SHP77 treated with DMSO at 0.1 percent for 48 hours (cell line): ENCODE results near the gene BAD.
A peak's percentile ranks its signal among the peaks of the same experiment; 100 is the strongest.

ENCODE experiments used
- DNase-seq: peaks from one replicate; lab custom pipeline; 2025; lab: John Stamatoyannopoulos, UW

The BAD gene

GRCh38 chr11:64244107-64244506 lies 40.4 kb downstream of the BAD start:
- DNase-seq: no peak

GRCh38 chr11:64243236-64243854 lies 41.1 kb downstream of the BAD start:
- DNase-seq: no peak

- no peak for DNase-seq
Measured at GRCh38 chr11:64241491-64242374, 42.7 kb downstream of the BAD start.

DNA sequence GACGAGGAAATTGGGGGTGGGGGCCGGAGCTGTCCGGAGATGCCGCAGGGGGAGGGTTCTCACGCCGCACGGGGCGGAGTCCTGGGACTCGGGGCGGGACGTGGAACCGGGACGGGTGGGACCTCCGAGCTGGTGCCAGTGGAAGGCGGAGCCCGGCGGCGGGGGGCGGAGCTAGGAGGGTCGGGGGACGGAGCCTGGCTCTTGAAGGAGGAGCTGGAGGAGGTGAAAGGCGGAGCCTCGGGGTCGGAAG lies 43.3 kb downstream of the BAD start:
- peak; percentile 85 for DNase-seq

DNA sequence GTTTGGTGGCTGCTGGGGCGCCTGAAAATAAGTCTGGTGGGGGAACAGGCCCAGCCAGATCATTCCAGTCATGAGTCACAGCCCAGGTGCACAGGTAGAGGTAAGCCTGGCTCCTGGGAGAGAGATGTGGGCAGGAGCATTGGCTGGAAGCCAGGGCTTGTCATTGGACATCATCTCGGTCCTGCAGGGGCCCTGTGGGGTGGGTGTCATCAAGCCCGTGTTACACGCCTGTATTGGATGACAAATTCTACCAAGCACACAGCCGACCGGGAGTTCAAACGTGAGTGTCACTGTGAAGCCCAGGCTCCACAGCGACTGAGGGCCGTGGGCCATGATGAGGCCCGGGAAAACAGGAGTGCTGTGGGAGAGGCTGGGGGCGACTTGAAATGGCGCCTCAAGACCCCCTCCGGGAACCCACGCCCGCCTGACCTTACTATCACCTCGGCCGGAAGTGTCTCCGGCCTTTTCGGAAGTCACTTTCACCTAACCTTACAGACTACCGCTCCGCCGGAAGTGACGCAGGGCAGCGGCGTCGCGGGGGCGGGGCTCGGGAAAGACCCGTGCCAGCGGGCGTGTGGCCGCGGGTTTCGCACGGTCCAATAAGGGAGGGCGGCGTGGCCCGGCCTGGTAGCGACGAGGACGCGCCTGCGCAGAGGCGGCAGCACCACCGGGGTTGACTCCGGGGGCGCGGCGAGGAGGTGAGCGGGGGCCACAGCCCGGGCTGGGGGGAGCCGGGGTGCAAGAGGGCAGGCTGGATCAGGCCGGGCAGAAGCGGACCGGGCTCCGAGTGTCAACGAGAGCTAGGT lies 43.8 kb downstream of the BAD start, which contains the start of gene FKBP2:
FKBP2 (plus strand) TSS at position 661 of the 806 bp plus-strand sequence. CDS start 1,293 bp downstream, outside the sequence.
- DNase-seq: peak; percentile 84

- no peak for DNase-seq
Measured at GRCh38 chr11:64239662-64240434, 44.6 kb downstream of the BAD start.

GRCh38 chr11:64238999-64239398 lies 45.5 kb downstream of the BAD start:
- DNase-seq: no peak

- DNase-seq: no peak
Measured at GRCh38 chr11:64238076-64238475, 46.4 kb downstream of the BAD start.

DNA sequence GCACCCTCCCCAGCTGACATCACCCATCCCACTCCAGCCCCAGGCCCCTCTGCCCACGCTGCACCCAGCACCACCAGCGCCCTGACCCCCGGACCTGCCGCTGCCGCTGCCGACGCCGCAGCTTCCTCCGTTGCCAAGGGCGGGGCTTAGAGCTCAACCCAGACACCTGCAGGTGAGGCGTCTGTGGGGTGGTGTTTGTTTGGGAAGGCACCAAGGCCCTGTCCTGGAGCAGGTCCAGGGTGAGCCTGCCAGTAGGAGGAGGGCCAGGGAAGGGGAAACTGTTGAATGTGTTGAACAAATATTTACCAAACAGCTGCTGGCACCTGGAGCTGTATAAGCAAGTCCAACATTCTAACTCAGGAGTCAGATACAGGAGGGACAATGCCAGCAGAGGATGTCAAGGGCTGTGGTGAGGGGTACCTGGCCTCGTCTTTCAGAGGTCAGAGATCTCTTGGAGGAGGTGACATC lies 46.9 kb downstream of the BAD start:
- peak; percentile 89 for DNase-seq

DNA sequence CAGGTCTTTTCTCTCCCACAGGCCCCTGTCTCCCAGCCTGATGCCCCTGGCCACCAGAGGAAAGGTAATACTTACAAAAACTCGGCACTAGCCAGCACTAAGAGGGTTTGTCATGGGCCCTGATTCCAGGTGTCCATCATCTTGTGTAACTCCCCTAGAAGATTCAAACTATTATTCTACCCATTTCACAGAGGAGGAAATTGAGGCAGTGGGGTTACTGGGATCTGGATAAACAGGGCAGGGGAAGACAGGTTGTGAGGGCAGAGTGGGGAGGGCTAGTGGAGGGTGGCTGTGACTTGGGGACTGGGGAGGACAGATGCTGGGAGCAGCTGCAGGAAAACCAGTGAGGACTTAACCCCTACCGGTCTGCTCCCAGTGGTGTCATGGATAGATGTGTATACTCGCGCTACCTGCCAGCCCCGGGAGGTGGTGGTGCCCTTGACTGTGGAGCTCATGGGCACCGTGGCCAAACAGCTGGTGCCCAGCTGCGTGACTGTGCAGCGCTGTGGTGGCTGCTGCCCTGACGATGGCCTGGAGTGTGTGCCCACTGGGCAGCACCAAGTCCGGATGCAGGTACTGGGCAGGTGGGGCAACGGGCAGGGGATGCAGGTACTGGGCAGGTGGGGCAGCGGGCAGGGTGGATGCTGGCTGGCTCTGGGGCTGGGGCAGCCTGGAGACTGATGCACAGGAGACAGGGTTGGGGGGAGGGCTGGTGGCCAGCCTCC lies 48.9 kb downstream of the BAD start:
- no peak for DNase-seq

DNA sequence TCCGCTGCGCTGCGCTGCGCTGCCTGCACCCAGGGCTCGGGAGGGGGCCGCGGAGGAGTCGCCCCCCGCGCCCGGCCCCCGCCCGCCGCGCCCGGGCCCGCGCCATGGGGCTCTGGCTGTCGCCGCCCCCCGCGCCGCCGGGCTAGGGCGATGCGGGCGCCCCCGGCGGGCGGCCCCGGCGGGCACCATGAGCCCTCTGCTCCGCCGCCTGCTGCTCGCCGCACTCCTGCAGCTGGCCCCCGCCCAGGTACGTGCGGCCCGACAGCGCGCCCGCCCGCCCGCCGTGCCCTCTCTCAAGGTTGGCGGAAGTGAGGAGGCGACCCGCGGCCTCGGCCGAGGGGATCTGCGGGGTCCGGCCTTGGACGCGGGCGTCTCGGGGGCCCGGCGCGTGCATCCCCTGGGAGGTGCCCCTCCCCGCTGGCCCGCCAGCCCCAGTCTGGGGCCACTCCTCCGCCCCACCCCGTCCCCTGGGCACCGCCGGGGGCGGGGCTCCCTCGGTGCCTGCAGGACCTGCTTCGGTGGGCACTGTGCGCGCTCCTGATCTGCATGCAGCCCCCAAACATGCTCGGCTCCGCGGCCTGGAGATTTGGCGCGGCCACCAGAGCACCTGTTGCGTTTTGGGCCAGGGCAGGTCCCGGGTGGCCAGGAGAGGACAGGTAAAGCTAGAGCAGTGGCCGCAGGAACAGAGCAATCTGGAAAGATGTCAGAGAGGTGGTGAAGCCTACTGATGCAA lies 49.7 kb downstream of the BAD start:
- no peak for DNase-seq

DNA sequence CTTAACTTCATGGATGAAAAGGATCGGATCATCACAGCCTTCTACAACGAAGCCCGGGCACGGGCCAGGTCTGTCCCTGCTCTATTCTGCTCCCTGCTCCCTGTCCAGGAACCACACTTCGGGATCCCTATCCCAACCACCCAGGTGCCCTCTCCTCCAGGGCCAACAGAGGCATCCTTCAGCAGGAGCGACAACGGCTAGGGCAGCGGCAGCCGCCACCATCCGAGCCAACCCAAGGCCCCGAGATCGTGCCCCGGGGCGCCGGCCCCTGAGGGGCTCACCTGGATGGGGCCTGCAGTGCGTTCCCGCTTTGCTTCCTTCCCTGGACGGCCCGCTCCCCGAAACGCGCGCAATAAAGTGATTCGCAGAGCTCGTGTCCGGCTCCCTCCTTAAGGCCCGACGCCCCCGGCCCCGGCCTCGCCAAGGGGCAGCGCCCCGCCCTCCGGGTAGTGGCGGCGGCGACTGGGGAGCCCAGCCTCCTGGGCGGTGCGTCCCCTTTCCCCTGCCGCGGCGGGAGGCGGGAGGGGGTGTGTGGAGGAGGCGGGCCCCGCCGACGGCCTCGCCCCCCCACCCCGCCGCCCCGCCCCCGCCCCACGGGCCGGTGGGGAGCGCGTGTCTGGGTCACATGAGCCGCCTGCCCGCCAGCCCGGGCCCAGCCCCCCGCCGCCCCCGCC lies 50.4 kb downstream of the BAD start, which contains the start of gene VEGFB:
VEGFB (plus strand) TSS at position 672 of the 674 bp plus-strand sequence. CDS start 250 bp downstream, outside the sequence.
- no peak for DNase-seq

GRCh38 chr11:64232967-64233315 lies 51.5 kb downstream of the BAD start:
- no peak for DNase-seq

- no peak for DNase-seq
Measured at GRCh38 chr11:64232182-64232966, 52.1 kb downstream of the BAD start.

DNA sequence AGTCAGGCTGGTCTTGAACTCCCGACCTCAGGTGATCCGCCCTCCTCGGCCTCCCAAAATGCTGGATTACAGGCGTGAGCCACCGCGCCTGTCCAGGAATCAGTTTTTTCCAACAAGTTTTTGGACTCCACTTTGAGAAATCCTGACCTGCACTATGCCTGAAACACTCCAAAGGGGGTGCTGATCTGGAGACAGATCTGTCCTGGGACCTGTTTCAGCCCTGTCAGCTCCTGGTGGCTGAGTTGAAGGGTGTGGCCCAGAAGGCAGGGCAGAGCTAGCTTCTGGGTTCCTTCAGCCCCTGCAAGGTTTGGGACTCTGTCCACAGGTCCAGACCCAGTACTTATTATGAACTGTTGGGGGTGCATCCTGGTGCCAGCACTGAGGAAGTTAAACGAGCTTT lies 52.9 kb downstream of the BAD start:
- DNase-seq: no peak

GRCh38 chr11:64230985-64231365 lies 53.5 kb downstream of the BAD start:
- no peak for DNase-seq

- DNase-seq: peak; percentile 79
Measured at GRCh38 chr11:64230171-64230984, 54.1 kb downstream of the BAD start, which contains the start of gene DNAJC4. DNAJC4 (plus strand) TSS chr11:64230548; CDS start chr11:64230855, 307 bp downstream.

DNA sequence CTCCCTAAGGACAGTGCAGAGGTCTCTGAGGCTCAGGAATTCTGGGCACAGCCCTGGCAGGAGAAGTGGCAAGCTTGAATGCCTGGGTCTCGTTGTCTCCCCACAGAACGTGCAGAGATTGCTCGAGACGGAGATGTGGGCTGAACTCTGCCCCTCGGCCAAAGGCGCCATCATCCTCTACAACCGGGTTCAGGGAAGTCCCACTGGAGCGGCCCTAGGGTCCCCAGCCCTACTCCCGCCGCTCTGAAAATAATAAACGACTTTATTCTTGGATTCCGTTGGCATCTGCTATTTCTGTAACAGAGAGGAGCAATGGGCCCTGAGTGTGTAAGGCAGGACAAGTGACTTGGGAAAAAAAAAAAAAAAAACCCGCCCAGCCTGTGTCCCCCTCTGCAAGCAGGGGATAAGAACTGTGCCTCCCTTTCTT lies 54.7 kb downstream of the BAD start:
- DNase-seq: no peak
